Gastrocnemius medialis (tissue), 4 donors: ENCODE data around the gene PDLIM1. TPM values are rescaled to one million over a fixed set of nuclear protein-coding genes. Genes with fewer than 3 reads are reported as not detected.

ENCODE experiments used
- ATAC-seq, 2 donors: fragments of 150-250 bp; one replicate each; pipeline ENCODE4 v1.9.1; 2016
- DNase-seq, 2 donors: peaks; one replicate each; pipeline ENCODE4 v3.0.0-alpha.2; 2019
- H3K27ac ChIP-seq, 4 donors: fragments of 200-600 bp; sonication (generic); 1 replicate in 1 of 4; 2 replicates in 3 of 4; pipeline ENCODE4 v1.5.1; 2016 to 2018; ENCODE audit warnings: mild to moderate bottlenecking in 2 of 4, moderate library complexity in 1 of 4
- H3K27me3 ChIP-seq, 3 donors: fragments of 200-600 bp; sonication (generic) in 2 of 3; 1 replicate in 1 of 3; 2 replicates in 2 of 3; pipeline versions ENCODE4 v1.5.1 to v1.6.0; 2016 to 2019; ENCODE audit warnings: mild to moderate bottlenecking in 1 of 3, moderate library complexity in 1 of 3
- H3K36me3 ChIP-seq, 2 donors: fragments of 200-600 bp; sonication (generic) in 1 of 2; one replicate each; pipeline ENCODE4 v1.5.1; 2017 to 2018
- H3K4me1 ChIP-seq, 2 donors: fragments of 200-600 bp; sonication (generic) in 1 of 2; one replicate each; pipeline ENCODE4 v1.5.1; 2016 to 2017; ENCODE audit warnings: mild to moderate bottlenecking in 2 of 2
- H3K4me3 ChIP-seq, 4 donors: fragments of 200-600 bp; sonication (generic) in 3 of 4; 1 replicate in 1 of 4; 2 replicates in 3 of 4; pipeline ENCODE4 v1.5.1; 2016 to 2019; ENCODE audit warnings: mild to moderate bottlenecking in 2 of 4
- H3K9me3 ChIP-seq, 3 donors: fragments of 200-600 bp; sonication (generic) in 2 of 3; 1 replicate in 1 of 3; 2 replicates in 2 of 3; pipeline ENCODE4 v1.5.1; 2016 to 2019
- POLR2A ChIP-seq, 2 donors: fragments of 450-650 bp; IDR thresholded peaks; one replicate each; pipeline ENCODE4 v1.6.1; 2017; ENCODE audit warnings: antibody characterized with exemption in 2 of 2, mild to moderate bottlenecking in 2 of 2, moderate library complexity in 2 of 2
- in situ Hi-C, 4 donors: fragments of 200-750 bp; cut with MboI; loops; one replicate each; pipeline versions ENCODE4 v1.15.0 to v1.8.0; 2017; ENCODE audit warnings: low sequenced_read_pairs in 4 of 4
- intact Hi-C: fragments of 100-400 bp; cut with DNase I; formaldehyde crosslinking; loops from one replicate; pipeline ENCODE4 v1.15.1; 2023; ENCODE audit warnings: low total_unique reads
- total RNA-seq, 4 donors: library from RNA; depleted of rRNA; stranded (reverse); fragments of >200 nt; gene quantifications; one replicate each; pipeline versions ENCODE4 v1.1.0 to v1.2.3, GENCODE V29; 2016
- TF ChIP-seq, protein P1 (sequence below), 5 experiments: fragments of 450-650 bp in 3 of 5; fragments of 200-600 bp in 2 of 5; sonication (generic) in 2 of 5; IDR thresholded peaks in 4 of 5; conservative IDR thresholded peaks in 1 of 5; 1 replicate in 4 of 5; 2 replicates in 1 of 5; pipeline ENCODE4 v1.5.1; 2016 to 2019; ENCODE audit warnings: antibody characterized with exemption in 5 of 5, mild to moderate bottlenecking in 3 of 5, moderate library complexity in 3 of 5

The PDLIM1 gene
- total RNA-seq, 4 donors from 2014 or later: 157 to 572 (median 272) TPM

- Histone ChIP-seq H3K9me3 (no peaks in the 10 kb centered on the region), H3K36me3 (no peaks in the 10 kb centered on the region), H3K4me3 (peak overlapping the region in 1 of 4 donors; percentile 67), H3K27me3 (no peaks in the 10 kb centered on the region), H3K4me1 (peaks cover 57 to 76% of the 10 kb centered on the region in 2 donors), H3K27ac (peak overlapping the region; percentile 80 to 97 (median 92))
- intact Hi-C loops (loop anchor here (5.0 kb wide), 4 partner anchors 38 to 122 kb away; no protein-coding TSS in a partner anchor), in situ Hi-C loops (no loop called here)
- TF ChIP-seq, protein P1, sequence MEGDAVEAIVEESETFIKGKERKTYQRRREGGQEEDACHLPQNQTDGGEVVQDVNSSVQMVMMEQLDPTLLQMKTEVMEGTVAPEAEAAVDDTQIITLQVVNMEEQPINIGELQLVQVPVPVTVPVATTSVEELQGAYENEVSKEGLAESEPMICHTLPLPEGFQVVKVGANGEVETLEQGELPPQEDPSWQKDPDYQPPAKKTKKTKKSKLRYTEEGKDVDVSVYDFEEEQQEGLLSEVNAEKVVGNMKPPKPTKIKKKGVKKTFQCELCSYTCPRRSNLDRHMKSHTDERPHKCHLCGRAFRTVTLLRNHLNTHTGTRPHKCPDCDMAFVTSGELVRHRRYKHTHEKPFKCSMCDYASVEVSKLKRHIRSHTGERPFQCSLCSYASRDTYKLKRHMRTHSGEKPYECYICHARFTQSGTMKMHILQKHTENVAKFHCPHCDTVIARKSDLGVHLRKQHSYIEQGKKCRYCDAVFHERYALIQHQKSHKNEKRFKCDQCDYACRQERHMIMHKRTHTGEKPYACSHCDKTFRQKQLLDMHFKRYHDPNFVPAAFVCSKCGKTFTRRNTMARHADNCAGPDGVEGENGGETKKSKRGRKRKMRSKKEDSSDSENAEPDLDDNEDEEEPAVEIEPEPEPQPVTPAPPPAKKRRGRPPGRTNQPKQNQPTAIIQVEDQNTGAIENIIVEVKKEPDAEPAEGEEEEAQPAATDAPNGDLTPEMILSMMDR (IDR thresholded peaks at IDR 0.05 in 4 of 5, conservative IDR thresholded peaks at IDR 0.05 in 1 of 5): no peak
- no peak for TF ChIP-seq POLR2A (IDR thresholded peaks at IDR 0.05)
- DNase-seq (no peak), ATAC-seq (no peak)
Observed at GRCh38 chr10:95285556-95285955, 5.2 kb downstream of the PDLIM1 start.

GRCh38 chr10:95284807-95285206, 6.0 kb downstream of the PDLIM1 start:
- DNase-seq (no peak), ATAC-seq (no peak)
- no peak for TF ChIP-seq POLR2A (IDR thresholded peaks at IDR 0.05)
- TF ChIP-seq, protein P1 (IDR thresholded peaks at IDR 0.05 in 4 of 5, conservative IDR thresholded peaks at IDR 0.05 in 1 of 5): no peak
- Histone ChIP-seq H3K27ac (peak overlapping the region; percentile 80 to 97 (median 92)), H3K4me1 (peaks cover 65 to 84% of the 10 kb centered on the region in 2 donors), H3K4me3 (peak overlapping the region in 1 of 4 donors; percentile 67), H3K27me3 (no peaks in the 10 kb centered on the region), H3K36me3 (no peaks in the 10 kb centered on the region), H3K9me3 (no peaks in the 10 kb centered on the region)
- in situ Hi-C loops (no loop called here), intact Hi-C loops (loop anchor here (5.0 kb wide), 4 partner anchors 38 to 122 kb away; no protein-coding TSS in a partner anchor)

- no peaks in the 10 kb centered on the region for H3K27me3 ChIP-seq
- intact Hi-C loops (no loop called here), in situ Hi-C loops (no loop called here)
- H3K4me3 ChIP-seq: peak overlapping the region in 1 of 4 donors; percentile 29
- H3K27ac ChIP-seq: peak overlapping the region; percentile 80 to 97 (median 92)
- no peaks in the 10 kb centered on the region for H3K36me3 ChIP-seq
- peaks cover 81 to 98% of the 10 kb centered on the region in 2 donors for H3K4me1 ChIP-seq
- H3K9me3 ChIP-seq: no peaks in the 10 kb centered on the region
- ATAC-seq (no peak), DNase-seq (no peak)
- TF ChIP-seq POLR2A (IDR thresholded peaks at IDR 0.05): no peak
- TF ChIP-seq, protein P1 (IDR thresholded peaks at IDR 0.05 in 4 of 5, conservative IDR thresholded peaks at IDR 0.05 in 1 of 5): no peak
Observed at GRCh38 chr10:95282107-95282506, 8.7 kb downstream of the PDLIM1 start.

DNA sequence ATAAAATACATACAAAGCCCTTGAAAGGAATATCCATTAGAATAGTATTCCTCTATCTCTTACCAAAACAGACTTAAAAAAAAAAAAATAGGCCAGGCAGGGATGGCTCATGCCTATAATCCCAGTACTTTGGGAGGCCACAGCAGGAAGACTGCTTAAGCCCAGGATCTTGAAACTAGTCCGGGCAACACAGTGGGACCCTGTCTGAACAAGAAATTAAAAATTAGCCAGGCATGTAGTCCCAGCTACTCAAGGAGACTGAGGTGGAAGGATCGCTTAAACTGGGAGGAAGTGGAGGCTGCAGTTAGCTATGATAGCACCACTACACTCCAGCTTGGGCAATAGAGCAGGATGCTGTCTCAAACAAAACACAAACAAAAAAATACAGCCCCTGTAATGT, 9.6 kb downstream of the PDLIM1 start:
- Histone ChIP-seq H3K9me3 (no peaks in the 10 kb centered on the region), H3K36me3 (no peaks in the 10 kb centered on the region), H3K27ac (peak overlapping the region; percentile 80 to 97 (median 92)), H3K4me1 (peaks cover 84 to 98% of the 10 kb centered on the region in 2 donors), H3K4me3 (peak overlapping the region in 1 of 4 donors; percentile 29), H3K27me3 (no peaks in the 10 kb centered on the region)
- in situ Hi-C loops (no loop called here), intact Hi-C loops (no loop called here)
- DNase-seq: no peak
- TF ChIP-seq, protein P1 (IDR thresholded peaks at IDR 0.05 in 4 of 5, conservative IDR thresholded peaks at IDR 0.05 in 1 of 5): no peak
- TF ChIP-seq POLR2A (IDR thresholded peaks at IDR 0.05): no peak
- ATAC-seq: no peak

DNA sequence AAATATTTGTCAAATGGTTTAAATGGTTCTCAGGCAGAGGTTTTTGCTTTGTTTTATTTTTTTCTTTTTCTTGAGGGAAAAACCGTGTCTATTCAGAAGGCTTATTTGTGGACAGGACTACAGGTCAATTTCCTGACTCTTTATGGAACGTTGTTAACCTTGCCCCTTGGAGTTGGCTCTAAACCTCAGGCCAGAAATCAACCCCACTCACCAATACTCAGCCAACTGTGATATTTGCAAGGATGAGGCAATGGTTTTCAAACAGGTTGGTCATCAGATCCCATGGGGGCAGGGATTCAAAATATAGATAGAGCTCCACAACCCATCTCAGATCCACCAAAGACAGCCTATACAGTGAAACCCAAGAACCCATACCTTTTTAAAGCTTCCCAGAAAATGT, 10.2 kb downstream of the PDLIM1 start:
- in situ Hi-C loops (no loop called here), intact Hi-C loops (no loop called here)
- Histone ChIP-seq H3K27ac (peak overlapping the region; percentile 80 to 97 (median 92)), H3K27me3 (no peaks in the 10 kb centered on the region), H3K4me1 (peaks cover 82 to 98% of the 10 kb centered on the region in 2 donors), H3K4me3 (peak overlapping the region in 1 of 4 donors; percentile 29), H3K9me3 (no peaks in the 10 kb centered on the region), H3K36me3 (no peaks in the 10 kb centered on the region)
- TF ChIP-seq POLR2A (IDR thresholded peaks at IDR 0.05): no peak
- TF ChIP-seq, protein P1 (IDR thresholded peaks at IDR 0.05 in 4 of 5, conservative IDR thresholded peaks at IDR 0.05 in 1 of 5): no peak
- DNase-seq: no peak
- no peak for ATAC-seq
